Esophagus muscularis mucosa (tissue), 4 donors: ENCODE results near the gene BRD3OS. TPM values are rescaled to one million over a fixed set of nuclear protein-coding genes. Genes with fewer than 3 reads are reported as not detected.

ENCODE experiments used
- DNase-seq: peaks from one replicate; pipeline ENCODE4 v3.0.0-alpha.2; 2017; ENCODE audit errors: extremely low spot score
- H3K27ac ChIP-seq, 4 donors: fragments of 200-600 bp; sonication (generic); replicated peaks in 1 of 4; 1 replicate in 3 of 4; 2 replicates in 1 of 4; pipeline ENCODE4 v1.5.1; 2016 to 2019; ENCODE audit warnings: mild to moderate bottlenecking in 1 of 4
- H3K27me3 ChIP-seq, 4 donors: fragments of 200-600 bp; sonication (generic); one replicate each; pipeline versions ENCODE4 v1.5.1 to v1.6.0; 2016 to 2019
- H3K36me3 ChIP-seq, 4 donors: fragments of 200-600 bp; sonication (generic); one replicate each; pipeline ENCODE4 v1.5.1; 2016 to 2019
- H3K4me1 ChIP-seq, 4 donors: fragments of 200-600 bp; sonication (generic); one replicate each; pipeline ENCODE4 v1.5.1; 2016 to 2019
- H3K4me3 ChIP-seq, 4 donors: fragments of 200-600 bp; sonication (generic); 1 replicate in 2 of 4; 2 replicates in 2 of 4; pipeline ENCODE4 v1.5.1; 2016 to 2019; ENCODE audit warnings: mild to moderate bottlenecking in 4 of 4, moderate library complexity in 1 of 4
- H3K9me3 ChIP-seq, 4 donors: fragments of 200-600 bp; sonication (generic); 1 replicate in 3 of 4; 2 replicates in 1 of 4; pipeline ENCODE4 v1.5.1; 2016 to 2019
- CTCF ChIP-seq, 3 experiments: fragments of 200-600 bp in 2 of 3; fragments of 450-650 bp in 1 of 3; sonication (generic) in 2 of 3; IDR thresholded peaks; one replicate each; pipeline ENCODE4 v1.5.1; 2017 to 2019; ENCODE audit warnings: antibody characterized with exemption in 3 of 3, mild to moderate bottlenecking in 2 of 3, moderate library complexity in 1 of 3
- EP300 ChIP-seq: sonication (generic); formaldehyde crosslinking; IDR thresholded peaks from one replicate; pipeline ENCODE4 v1.6.1; 2017; ENCODE audit warnings: antibody characterized with exemption
- POLR2A ChIP-seq: fragments of 450-650 bp; IDR thresholded peaks from one replicate; pipeline ENCODE4 v1.6.1; 2017; ENCODE audit warnings: antibody characterized with exemption, moderate library complexity, mild to moderate bottlenecking, low read depth
- POLR2AphosphoS5 ChIP-seq, 2 donors: sonication (generic); formaldehyde crosslinking; IDR thresholded peaks; one replicate each; pipeline ENCODE4 v1.6.1; 2017; ENCODE audit warnings: antibody characterized with exemption in 2 of 2
- WGBS: methylation state at CpG from one replicate; pipeline ENCODE4 v1.1.5; 2018; 5-methylcytosine and 5-hydroxymethylcytosine counted together
- intact Hi-C: fragments of 100-400 bp; cut with DNase I; formaldehyde crosslinking; loops from one replicate; pipeline ENCODE4 v1.15.1; 2023
- total RNA-seq, 4 donors: library from RNA; depleted of rRNA; stranded (reverse); fragments of >200 nt; gene quantifications; one replicate each; pipeline versions ENCODE4 v1.1.0 to v1.2.1, GENCODE V29; 2016

The BRD3OS gene
- total RNA-seq, 4 donors from 2014 or later = 13.4 to 33.4 (median 21.7) TPM

DNA sequence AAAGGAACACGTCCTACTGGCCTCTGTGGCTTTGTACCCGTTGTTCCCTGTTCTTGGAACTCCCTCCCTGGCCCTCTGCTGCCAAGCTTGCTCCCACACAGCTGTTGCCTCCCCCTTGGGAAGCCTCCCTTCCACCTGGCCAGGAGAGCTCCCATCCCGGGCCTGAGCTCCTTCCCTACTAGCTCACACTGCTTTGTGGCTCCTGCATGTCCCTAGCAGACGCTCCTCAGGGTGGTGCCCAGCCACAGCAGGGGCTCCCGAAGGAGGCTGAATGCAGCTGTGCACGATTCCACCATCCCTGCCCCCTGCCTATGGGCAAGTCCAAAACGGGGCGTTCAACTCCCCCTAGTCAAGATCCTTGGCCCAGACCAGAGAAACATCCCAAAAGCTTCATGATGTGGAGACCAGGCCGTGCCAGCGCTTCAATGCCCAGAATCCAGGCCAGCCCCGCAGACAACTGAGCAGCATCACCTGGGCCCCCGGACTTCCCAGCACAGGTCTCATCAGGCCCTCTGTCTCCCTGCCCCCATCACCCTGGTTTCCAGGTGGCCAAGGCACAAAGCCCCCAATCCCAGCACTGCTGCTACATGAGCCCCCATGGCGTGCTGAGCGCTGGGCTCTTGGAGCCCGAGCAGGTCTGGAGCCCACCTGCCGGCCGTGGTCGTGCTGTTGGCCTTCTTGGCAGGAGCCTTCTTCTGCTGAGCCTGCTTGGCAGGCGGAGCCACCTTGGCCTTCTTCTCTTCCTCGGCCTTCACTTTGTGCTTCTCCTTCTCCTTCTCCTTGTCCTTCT is 14.3 kb downstream of the BRD3OS start:
- Histone ChIP-seq H3K27ac (no peak overlapping the region), H3K4me1 (peaks cover 5 to 13% (median 9%) of the 10 kb centered on the region in 4 donors), H3K4me3 (no peak overlapping the region), H3K27me3 (no peaks in the 10 kb centered on the region), H3K36me3 (peaks cover 70 to 98% (median 95%) of the 10 kb centered on the region in 4 donors), H3K9me3 (peaks cover 0 to 11% (median 5%) of the 10 kb centered on the region in 4 donors)
- intact Hi-C loops = no loop called here
- WGBS = 93% methylated on average over 11 of the region's 20 CpGs
- TF ChIP-seq POLR2A = no peak
- TF ChIP-seq POLR2AphosphoS5 (IDR thresholded peaks at IDR 0.05) = no peak
- TF ChIP-seq CTCF (IDR thresholded peaks at IDR 0.05) = no peak
- TF ChIP-seq EP300 = no peak
- no peak for DNase-seq

- Histone ChIP-seq H3K4me1 (peaks cover 5 to 13% (median 9%) of the 10 kb centered on the region in 4 donors), H3K36me3 (peaks cover 70 to 98% (median 95%) of the 10 kb centered on the region in 4 donors), H3K27ac (no peak overlapping the region), H3K27me3 (no peaks in the 10 kb centered on the region), H3K4me3 (no peak overlapping the region), H3K9me3 (peaks cover 0 to 11% (median 5%) of the 10 kb centered on the region in 4 donors)
- DNase-seq = no peak
- TF ChIP-seq CTCF (IDR thresholded peaks at IDR 0.05) (no peak), POLR2A (no peak), POLR2AphosphoS5 (IDR thresholded peaks at IDR 0.05) (no peak), EP300 (no peak)
- WGBS = 93% methylated on average over 15 of the region's 17 CpGs
- intact Hi-C loops = no loop called here
These were observed 14.9 kb downstream of the BRD3OS start for GRCh38 chr9:134040176-134040565.

DNA sequence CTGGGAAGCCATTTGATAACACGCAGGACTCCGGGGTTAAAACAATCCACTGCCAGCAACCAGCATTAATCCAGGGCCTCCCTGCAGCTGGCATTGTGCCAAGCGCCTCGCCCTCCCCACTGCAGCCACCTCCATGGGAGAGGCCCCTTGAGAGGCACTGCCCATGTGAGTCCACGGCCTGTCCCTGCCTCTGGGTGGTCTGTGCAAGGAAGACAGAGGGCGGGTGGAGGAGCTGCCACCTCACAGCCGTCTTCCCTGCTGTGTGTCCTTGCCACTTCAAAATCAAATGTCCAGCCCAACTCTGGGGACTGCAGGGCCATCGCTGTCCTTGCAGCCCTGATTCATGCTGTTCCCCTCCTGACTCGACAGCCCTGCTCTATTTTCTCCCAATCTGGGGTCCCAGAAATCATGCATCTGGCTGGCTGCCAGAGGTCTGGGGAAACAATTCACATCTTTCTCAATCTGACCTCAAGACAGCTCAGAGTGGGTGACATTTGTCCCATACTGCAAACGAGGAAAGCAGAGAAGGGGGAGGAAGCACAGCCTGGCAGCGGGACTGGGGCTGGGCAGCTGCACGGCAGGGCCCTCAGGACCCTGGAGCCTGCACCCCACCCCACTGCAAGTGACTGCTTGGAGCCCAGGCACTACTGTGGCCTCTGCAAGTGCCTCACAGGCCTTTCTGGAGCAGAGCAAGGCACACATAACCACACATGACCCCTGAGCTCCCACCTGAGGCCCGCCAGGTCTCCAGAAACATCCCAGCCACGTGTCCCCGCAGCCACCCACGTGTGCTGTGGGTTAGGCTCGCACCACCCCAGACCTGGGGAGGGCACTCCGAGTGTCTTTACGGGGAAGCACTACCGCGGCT is 15.7 kb downstream of the BRD3OS start:
- WGBS = 72% methylated on average over 15 of the region's 21 CpGs
- no peak for TF ChIP-seq POLR2A
- TF ChIP-seq POLR2AphosphoS5 (IDR thresholded peaks at IDR 0.05) = no peak
- TF ChIP-seq EP300 = no peak
- TF ChIP-seq CTCF (IDR thresholded peaks at IDR 0.05) = no peak
- Histone ChIP-seq H3K4me1 (peaks cover 5 to 13% (median 9%) of the 10 kb centered on the region in 4 donors), H3K9me3 (peaks cover 0 to 11% (median 5%) of the 10 kb centered on the region in 4 donors), H3K27me3 (no peaks in the 10 kb centered on the region), H3K27ac (no peak overlapping the region), H3K36me3 (peaks cover 71 to 98% (median 95%) of the 10 kb centered on the region in 4 donors), H3K4me3 (no peak overlapping the region)
- DNase-seq = no peak
- intact Hi-C loops = no loop called here

DNA sequence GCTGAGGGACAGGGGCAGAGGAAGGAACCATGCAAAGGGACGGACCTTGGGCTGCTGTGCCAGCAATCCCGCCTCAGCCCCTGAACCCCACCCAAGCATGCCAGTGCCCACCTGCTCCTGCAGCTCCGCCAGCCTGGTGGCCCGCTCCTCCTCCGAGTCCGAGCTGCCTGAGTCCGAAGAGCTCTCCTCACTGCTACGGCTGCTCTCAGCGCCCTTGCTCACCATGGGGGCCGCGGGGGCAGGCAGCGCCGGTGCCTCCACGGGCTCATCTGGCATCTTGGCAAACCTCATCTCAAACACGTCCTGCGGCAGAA is 16.3 kb downstream of the BRD3OS start:
- peaks cover 70 to 98% (median 95%) of the 10 kb centered on the region in 4 donors for H3K36me3 ChIP-seq

More for the DNA sequence above, 16.3 kb downstream of the BRD3OS start:
- Histone ChIP-seq H3K27me3 (no peaks in the 10 kb centered on the region), H3K4me1 (peaks cover 5 to 13% (median 9%) of the 10 kb centered on the region in 4 donors), H3K4me3 (no peak overlapping the region), H3K27ac (no peak overlapping the region), H3K9me3 (peaks cover 0 to 11% (median 5%) of the 10 kb centered on the region in 4 donors)
- TF ChIP-seq CTCF (IDR thresholded peaks at IDR 0.05) (no peak), POLR2AphosphoS5 (IDR thresholded peaks at IDR 0.05) (no peak), EP300 (no peak), POLR2A (no peak)
- 92% methylated on average over 16 of the region's 16 CpGs for WGBS
- intact Hi-C loops = no loop called here
- no peak for DNase-seq
